ENCODE data around the gene NRN1L.
"Not testable (repeated sequence)": the region's sequence is repeated elsewhere in the genome, so short reads cannot be mapped to it uniquely, and the experiment has no call there.

The NRN1L gene

GRCh38 chr16:67883872-67884261 is 818 bp upstream of the NRN1L start:
- DNase-seq: peak; percentile 63

GRCh38 chr16:67885545-67885944 is 860 bp downstream of the NRN1L start:
- DNase-seq: no peak

- DNase-seq: no peak
Observed at GRCh38 chr16:67885976-67886375, 1.3 kb downstream of the NRN1L start.

GRCh38 chr16:67886387-67886786 is 1.7 kb downstream of the NRN1L start:
- no peak for DNase-seq

GRCh38 chr16:67888331-67888730 is 3.6 kb downstream of the NRN1L start:
- no peak for DNase-seq

- no peak for DNase-seq
Observed at GRCh38 chr16:67892375-67892774, 7.7 kb downstream of the NRN1L start.

- peak; percentile 91 for DNase-seq
Observed at GRCh38 chr16:67892899-67893742, 8.4 kb downstream of the NRN1L start, which contains the start of gene PSKH1. TSS of gene PSKH1 (plus strand) at chr16:67893254. CDS start at chr16:67908750, 15,496 bp downstream.

- DNase-seq: no peak
Observed at GRCh38 chr16:67893743-67894399, 9.2 kb downstream of the NRN1L start.

GRCh38 chr16:67897231-67897630 is 12.5 kb downstream of the NRN1L start:
- no peak for DNase-seq

GRCh38 chr16:67901734-67902133 is 17.0 kb downstream of the NRN1L start:
- no peak for DNase-seq

GRCh38 chr16:67902831-67903230 is 18.1 kb downstream of the NRN1L start:
- DNase-seq: no peak

- no peak for DNase-seq
Observed at GRCh38 chr16:67907397-67908180, 22.9 kb downstream of the NRN1L start.

- no peak for DNase-seq
Observed at GRCh38 chr16:67909056-67909742, 24.5 kb downstream of the NRN1L start.

GRCh38 chr16:67910158-67910557 is 25.5 kb downstream of the NRN1L start:
- no peak for DNase-seq

GRCh38 chr16:67914758-67915495 is 30.2 kb downstream of the NRN1L start:
- DNase-seq: no peak

GRCh38 chr16:67915496-67915769 is 30.7 kb downstream of the NRN1L start:
- not testable (repeated sequence) for DNase-seq

- no peak for DNase-seq
Observed at GRCh38 chr16:67915831-67916723, 31.4 kb downstream of the NRN1L start.

- no peak for DNase-seq
Observed at GRCh38 chr16:67917140-67917851, 32.6 kb downstream of the NRN1L start.

- DNase-seq: peak; percentile 32
Observed at GRCh38 chr16:67917852-67918236, 33.2 kb downstream of the NRN1L start.

- no peak for DNase-seq
Observed at GRCh38 chr16:67919622-67920221, 35.0 kb downstream of the NRN1L start.

Data from activated T-cell treated with anti-CD3 and anti-CD28 coated beads for 4 hours (primary cell).